H54 (cell line): ENCODE data around the gene C3AR1.
A peak's percentile ranks its signal among the peaks of the same experiment; 100 is the strongest.
"Not testable (repeated sequence)": the region's sequence is repeated elsewhere in the genome, so short reads cannot be mapped to it uniquely, and the experiment has no call there.

Experiments
- DNase-seq: peaks from one replicate; pipeline ENCODE4 v3.0.0; 2011; ENCODE audit warnings: low spot score, mixed read lengths; ENCODE audit not compliant: insufficient read length
- FAIRE-seq: peaks from 3 replicates; lab custom pipeline; 2011; peaks lifted over from hg19 to GRCh38; lab: Jason Lieb, UNC
- POLR2A ChIP-seq: IDR thresholded peaks from 2 replicates; pipeline ENCODE4 v1.6.1; 2011; ENCODE audit warnings: low read depth, mild to moderate bottlenecking, low read length

Gene C3AR1

GRCh38 chr12:8030189-8030588 lies 36.0 kb downstream of the C3AR1 start:
- TF ChIP-seq POLR2A, result no peak
- DNase-seq (no peak), FAIRE-seq (no peak)

- FAIRE-seq (no peak), DNase-seq (no peak)
Measured at GRCh38 chr12:8028267-8028666, 37.9 kb downstream of the C3AR1 start.

DNA sequence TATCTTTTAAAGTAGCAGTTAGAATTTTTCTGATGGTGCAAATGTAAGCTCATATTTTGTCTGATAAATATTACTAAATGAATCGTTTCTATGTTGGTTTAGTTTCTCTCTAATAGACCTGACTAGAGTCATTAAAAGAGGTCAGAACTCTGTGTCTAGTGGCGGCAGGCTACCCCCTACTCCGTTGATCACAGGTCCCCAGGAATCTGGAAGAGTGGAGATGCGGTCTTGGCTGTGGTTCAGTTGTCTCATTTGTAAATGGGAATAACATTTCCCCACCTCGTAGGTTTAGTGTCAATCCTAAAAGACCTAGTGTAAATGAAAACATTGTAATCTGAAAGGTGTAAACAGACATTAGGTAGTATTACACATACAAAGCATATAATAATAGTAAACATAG lies 38.3 kb downstream of the C3AR1 start:
- DNase-seq, result no peak
- FAIRE-seq, result no peak
- TF ChIP-seq POLR2A, result no peak

More at GRCh38 chr12:8028267-8028666, 37.9 kb downstream of the C3AR1 start:
- no peak for TF ChIP-seq POLR2A

GRCh38 chr12:8026291-8026900 lies 39.8 kb downstream of the C3AR1 start:
- TF ChIP-seq POLR2A, result no peak
- FAIRE-seq (peak; percentile 99), DNase-seq (peak; percentile 94)

GRCh38 chr12:8018666-8019581 lies 47.2 kb downstream of the C3AR1 start:
- DNase-seq (no peak), FAIRE-seq (no peak)
- no peak for TF ChIP-seq POLR2A

- DNase-seq, FAIRE-seq: not testable (repeated sequence)
Measured at GRCh38 chr12:8018213-8018612, 47.9 kb downstream of the C3AR1 start.

DNA sequence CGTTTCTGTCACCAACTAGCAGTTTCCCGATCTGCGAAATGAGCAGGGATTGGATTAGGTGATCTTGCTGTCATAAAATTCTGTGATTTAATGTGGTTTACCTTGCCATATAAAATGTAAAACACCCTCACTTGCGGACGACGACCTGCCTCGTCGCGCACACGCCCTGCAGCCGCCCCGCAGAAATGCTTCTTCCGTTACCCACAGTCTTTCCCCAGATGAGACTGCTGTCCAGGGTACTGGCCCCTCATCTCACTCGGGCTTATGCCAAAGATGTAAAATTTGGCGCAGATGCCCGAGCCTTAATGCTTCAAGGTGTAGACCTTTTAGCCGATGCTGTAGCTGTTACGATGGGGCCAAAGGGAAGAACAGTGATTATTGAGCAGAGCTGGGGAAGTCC lies 51.3 kb downstream of the C3AR1 start:
- no peak for TF ChIP-seq POLR2A
- no peak for DNase-seq
- FAIRE-seq, result no peak

DNA sequence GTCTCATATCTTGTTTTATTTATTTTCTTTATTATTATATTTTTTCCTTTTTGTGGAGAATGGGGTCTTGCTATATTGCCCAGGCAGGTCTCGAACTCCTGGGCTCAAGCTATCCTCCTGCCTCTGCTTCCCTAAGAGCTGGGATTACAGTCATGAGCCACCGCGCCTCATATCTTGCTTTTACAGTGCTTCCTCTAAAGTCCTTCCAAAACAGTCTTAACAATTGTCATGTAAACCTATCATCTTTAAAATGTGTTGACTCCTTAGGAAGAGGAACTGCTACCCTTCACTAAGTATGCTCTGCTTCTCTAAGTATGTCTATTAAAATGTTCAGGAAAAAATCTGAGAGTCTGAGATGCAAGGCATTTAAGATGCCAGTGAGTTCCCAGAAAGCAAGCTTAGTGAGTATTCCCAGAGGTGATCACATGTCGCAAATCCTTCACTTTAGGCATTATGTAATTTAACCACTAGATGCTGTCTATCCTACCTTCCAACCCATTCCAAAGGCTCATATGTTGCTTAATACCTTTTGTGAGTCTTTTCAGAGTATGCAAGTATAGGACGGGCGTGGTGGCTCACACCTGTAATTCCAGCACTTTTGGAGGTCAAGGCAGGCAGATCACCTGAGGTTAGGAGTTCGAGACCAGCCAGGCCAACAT lies 53.4 kb downstream of the C3AR1 start:
- FAIRE-seq (no peak), DNase-seq (no peak)
- TF ChIP-seq POLR2A, result no peak

GRCh38 chr12:8011331-8011730 lies 54.8 kb downstream of the C3AR1 start:
- FAIRE-seq (no peak), DNase-seq (peak; percentile 50)
- no peak for TF ChIP-seq POLR2A
